SK-N-SH treated with all-trans-retinoic acid at 6 μM for 48 hours (cell line): ENCODE data around the gene BPIFB2.

Experiments used
- GLIS3 ChIP-seq: fragments of 250-450 bp; sonication (Bioruptor Pico); IDR thresholded peaks from 2 replicates; pipeline ENCODE4 v1.5.0; 2020; ENCODE audit warnings: mild to moderate bottlenecking, moderate library complexity
- PATZ1 ChIP-seq: fragments of 250-450 bp; sonication (Bioruptor Pico); IDR thresholded peaks from 2 replicates; pipeline ENCODE4 v1.8.0; 2020; ENCODE audit warnings: mild to moderate bottlenecking, moderate library complexity, borderline replicate concordance
- POU6F1 ChIP-seq: fragments of 250-450 bp; sonication (Bioruptor Pico); IDR thresholded peaks from 2 replicates; pipeline ENCODE4 v1.8.0; 2021; ENCODE audit warnings: low read depth, mild to moderate bottlenecking, moderate library complexity, borderline replicate concordance
- TSHZ2 ChIP-seq: fragments of 250-450 bp; sonication (Bioruptor Pico); IDR thresholded peaks from 2 replicates; pipeline ENCODE4 v1.5.0; 2020; ENCODE audit warnings: mild to moderate bottlenecking, moderate library complexity
- ZFP30 ChIP-seq: fragments of 450-650 bp; formaldehyde crosslinking; IDR thresholded peaks from 2 replicates; pipeline ENCODE4 v1.5.0; 2022; ENCODE audit warnings: mild to moderate bottlenecking, moderate library complexity
- ZNF70 ChIP-seq: fragments of 450-650 bp; formaldehyde crosslinking; IDR thresholded peaks from 2 replicates; pipeline ENCODE4 v1.5.0; 2020; ENCODE audit warnings: mild to moderate bottlenecking, moderate library complexity

DNA sequence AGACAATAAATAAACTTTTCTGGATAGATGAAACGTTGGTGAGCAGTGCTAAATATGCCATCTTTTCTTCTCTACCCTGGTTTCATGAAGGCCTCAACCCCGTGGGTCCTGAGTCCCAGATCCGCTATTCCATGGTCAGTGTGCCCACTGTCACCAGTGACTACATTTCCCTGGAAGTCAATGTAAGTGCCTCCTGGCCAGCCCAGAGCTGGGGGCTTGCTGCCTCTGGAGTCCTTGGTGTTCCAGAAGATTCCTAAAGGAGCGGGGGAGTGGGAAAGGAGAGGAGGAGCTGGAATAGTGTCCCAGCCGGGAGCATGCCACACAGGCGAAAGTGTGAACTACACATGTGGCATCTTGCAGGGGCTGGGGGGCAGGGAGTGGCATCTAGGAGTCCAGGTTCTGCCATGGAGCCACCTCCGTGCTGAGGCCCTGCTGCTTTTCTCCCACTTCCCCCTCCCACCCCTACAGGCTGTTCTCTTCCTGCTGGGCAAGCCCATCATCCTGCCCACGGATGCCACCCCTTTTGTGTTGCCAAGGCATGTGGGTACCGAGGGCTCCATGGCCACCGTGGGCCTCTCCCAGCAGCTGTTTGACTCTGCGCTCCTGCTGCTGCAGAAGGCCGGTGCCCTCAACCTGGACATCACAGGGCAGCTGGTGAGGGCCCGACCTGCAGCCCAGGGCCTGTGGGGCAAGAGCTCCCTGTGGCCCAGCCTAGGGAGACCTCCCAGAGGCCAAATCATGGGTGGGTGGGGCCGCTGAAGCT is 10.8 kb downstream of the BPIFB2 start:
- TF ChIP-seq GLIS3 (CRISPR knock-in tag) (no peak), PATZ1 (CRISPR knock-in tag) (no peak), ZNF70 (CRISPR knock-in tag) (no peak), POU6F1 (no peak), TSHZ2 (CRISPR knock-in tag) (no peak), ZFP30 (CRISPR knock-in tag) (no peak)
